Subcutaneous adipose tissue (tissue), 4 donors: ENCODE results near the gene ATAD3C. TPM values are rescaled to one million over a fixed set of nuclear protein-coding genes. Genes with fewer than 3 reads are reported as not detected.

Experiments
- CTCF ChIP-seq: fragments of 450-650 bp; IDR thresholded peaks from one replicate; pipeline ENCODE4 v1.5.1; 2016; ENCODE audit warnings: low read depth, mild to moderate bottlenecking, control low read depth, antibody characterized with exemption, moderate library complexity
- total RNA-seq, 4 donors: library from RNA; depleted of rRNA; stranded (reverse); fragments of >200 nt; gene quantifications; one replicate each; pipeline ENCODE4 v1.1.0, GENCODE V29; 2016

The ATAD3C gene
- total RNA-seq, result under 1 TPM in 1 of 4 donors, not detected in 3; 0.19 TPM

GRCh38 chr1:1449099-1449739 is at the start of gene ATAD3C:
Gene ATAD3C (plus strand): TSS chr1:1449689. CDS start chr1:1450684, 995 bp downstream.
- TF ChIP-seq CTCF, result no peak

GRCh38 chr1:1399872-1400575 is 49.5 kb upstream of the ATAD3C start:
- no peak for TF ChIP-seq CTCF

GRCh38 chr1:1400576-1401456 is 48.7 kb upstream of the ATAD3C start:
- TF ChIP-seq CTCF, result no peak

DNA sequence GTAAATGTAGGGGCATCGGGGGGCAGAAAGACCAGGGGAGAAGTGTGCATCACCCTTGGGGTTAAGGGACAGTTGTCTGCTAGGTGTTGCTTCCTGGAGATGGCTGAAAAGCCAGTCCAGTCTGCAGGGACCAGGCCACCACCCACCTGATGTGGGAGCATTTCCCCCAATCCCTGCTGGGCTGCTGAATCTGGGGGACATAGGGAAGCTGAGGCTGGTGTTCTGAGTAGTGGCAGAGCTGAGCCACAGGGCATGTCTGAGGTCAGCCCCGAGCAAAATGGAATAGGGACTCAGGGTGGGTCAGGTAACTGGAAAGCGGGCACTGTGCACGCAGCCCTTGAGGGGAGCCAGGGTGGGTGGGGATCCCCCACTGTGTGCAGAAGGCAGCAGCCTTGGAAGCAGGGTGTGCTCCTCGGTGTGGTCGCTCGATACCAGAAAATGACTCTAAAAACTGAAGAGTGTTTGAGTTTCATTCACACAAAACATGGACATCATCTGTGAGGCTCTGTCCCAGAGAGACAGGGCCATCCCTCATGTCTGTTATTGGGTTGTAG is 48.0 kb upstream of the ATAD3C start:
- no peak for TF ChIP-seq CTCF

DNA sequence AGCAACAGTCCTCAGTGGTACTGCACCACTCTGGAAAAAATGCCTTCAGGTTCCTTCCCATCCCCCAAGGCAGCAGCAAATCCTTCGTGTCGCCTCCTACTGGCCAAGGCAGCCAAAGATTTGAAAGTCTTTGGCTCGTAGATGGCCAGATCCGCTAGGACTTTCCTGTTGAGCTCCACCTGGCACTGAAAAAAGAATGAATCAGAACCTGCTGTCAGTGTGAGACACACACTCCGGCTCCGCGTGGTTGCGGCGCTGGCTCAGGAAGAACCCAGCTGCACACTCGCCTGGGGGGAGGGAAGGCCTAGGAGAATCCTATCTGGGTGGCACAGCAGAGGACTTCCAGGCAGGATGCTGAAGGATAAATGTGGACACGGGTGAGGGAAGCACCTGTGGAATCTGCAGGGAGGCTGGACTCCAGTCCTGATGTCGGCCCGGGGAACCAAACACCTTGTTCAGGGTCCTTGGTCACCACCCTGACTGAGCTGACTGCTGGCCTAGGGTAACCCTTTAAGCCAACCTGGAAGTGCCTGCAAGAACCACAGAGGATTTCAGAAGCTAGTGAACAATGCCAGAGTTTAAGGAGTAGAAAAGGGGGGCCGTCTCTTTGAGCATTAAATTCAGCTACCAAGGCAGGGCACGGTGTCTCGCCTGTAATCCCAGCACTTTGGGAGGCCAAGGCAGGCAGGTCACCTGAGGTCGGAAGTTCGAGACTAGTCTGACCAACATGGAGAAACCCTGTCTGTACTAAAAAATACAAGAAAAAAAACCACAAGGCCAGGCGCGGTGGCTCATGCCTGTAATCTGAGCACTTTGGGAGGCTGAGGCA is 47.2 kb upstream of the ATAD3C start:
- TF ChIP-seq CTCF, result no peak

DNA sequence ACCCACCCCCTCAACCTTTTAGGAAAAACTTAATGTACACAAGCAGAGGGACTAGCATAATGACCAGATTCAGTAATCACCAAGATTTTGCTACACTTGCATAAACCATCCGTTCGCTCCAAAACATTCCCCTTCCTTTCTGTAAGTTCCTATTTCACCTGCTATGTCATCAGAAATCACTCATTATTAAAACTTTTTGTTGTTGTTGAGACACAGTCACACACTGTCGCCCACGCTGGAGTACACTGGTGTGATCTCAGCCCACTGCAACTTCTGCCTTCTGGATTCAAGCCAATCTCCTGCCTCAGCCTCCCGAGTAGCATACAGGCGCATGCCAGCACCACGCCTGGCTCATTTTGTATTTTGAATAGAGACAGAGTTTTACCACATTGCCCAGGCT is 45.8 kb upstream of the ATAD3C start:
- no peak for TF ChIP-seq CTCF
